ENCODE measurements around the gene TESMIN.

Gene TESMIN

DNA sequence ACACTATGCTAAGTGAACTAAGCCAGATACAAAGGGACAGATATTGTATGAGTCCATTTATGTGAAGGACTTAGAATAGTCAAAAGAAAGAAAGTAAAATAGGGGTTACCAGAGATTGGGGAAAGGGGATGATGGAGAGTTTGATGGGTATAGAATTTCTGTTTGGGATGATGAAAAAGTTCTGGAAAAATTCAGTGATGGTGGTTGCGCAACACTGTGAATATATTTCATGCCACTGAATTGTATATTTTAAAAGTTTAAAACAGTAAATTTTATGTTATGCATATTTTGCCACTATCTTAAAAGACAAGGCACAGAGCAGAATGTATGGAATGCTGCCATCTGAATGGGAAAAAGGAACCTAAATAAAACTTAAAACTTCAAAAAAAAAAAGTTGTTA, 29.2 kb downstream of the TESMIN start:
- Histone ChIP-seq H3K36me3 (ENCODE audit: control insufficient read depth, insufficient read depth, low read length) (no peaks in the 10 kb centered on the region), H3K27me3 (replicated peaks; ENCODE audit: control insufficient read depth, insufficient read depth, low read length) (no peaks in the 10 kb centered on the region; the same call in none of the 2 replicates), H3K4me3 (replicated peaks; ENCODE audit: low read depth, low read length) (no peak overlapping the region)
- TF ChIP-seq, protein P1, sequence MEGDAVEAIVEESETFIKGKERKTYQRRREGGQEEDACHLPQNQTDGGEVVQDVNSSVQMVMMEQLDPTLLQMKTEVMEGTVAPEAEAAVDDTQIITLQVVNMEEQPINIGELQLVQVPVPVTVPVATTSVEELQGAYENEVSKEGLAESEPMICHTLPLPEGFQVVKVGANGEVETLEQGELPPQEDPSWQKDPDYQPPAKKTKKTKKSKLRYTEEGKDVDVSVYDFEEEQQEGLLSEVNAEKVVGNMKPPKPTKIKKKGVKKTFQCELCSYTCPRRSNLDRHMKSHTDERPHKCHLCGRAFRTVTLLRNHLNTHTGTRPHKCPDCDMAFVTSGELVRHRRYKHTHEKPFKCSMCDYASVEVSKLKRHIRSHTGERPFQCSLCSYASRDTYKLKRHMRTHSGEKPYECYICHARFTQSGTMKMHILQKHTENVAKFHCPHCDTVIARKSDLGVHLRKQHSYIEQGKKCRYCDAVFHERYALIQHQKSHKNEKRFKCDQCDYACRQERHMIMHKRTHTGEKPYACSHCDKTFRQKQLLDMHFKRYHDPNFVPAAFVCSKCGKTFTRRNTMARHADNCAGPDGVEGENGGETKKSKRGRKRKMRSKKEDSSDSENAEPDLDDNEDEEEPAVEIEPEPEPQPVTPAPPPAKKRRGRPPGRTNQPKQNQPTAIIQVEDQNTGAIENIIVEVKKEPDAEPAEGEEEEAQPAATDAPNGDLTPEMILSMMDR (IDR thresholded peaks at IDR 0.05; ENCODE audit: insufficient read depth, low read length, poor library complexity, severe bottlenecking): no peak
- no peak for DNase-seq (ENCODE audit: extremely low read depth, insufficient read length)

DNA sequence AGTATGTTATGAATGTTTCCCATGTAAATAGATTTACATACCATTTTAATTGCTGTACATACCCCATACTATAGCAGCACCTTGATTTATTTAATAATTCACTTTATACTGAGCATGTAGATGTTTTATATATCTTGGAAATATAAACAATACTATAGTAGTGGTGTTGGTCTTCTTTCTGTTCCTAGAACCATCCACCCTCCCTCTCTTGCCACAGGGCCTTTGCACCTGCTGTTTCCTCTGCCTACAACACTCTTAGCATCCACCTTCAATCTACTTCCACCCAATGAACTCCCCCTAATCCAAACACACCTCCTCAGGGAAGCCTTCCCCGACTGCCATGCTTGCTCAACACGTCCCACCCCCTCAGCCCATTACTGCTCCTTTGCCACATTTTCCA, 30.2 kb downstream of the TESMIN start:
- no peak overlapping the region for H3K4me3 ChIP-seq (replicated peaks; ENCODE audit: low read depth, low read length)
- TF ChIP-seq, protein P1 (IDR thresholded peaks at IDR 0.05; ENCODE audit: insufficient read depth, low read length, poor library complexity, severe bottlenecking): no peak

DNA sequence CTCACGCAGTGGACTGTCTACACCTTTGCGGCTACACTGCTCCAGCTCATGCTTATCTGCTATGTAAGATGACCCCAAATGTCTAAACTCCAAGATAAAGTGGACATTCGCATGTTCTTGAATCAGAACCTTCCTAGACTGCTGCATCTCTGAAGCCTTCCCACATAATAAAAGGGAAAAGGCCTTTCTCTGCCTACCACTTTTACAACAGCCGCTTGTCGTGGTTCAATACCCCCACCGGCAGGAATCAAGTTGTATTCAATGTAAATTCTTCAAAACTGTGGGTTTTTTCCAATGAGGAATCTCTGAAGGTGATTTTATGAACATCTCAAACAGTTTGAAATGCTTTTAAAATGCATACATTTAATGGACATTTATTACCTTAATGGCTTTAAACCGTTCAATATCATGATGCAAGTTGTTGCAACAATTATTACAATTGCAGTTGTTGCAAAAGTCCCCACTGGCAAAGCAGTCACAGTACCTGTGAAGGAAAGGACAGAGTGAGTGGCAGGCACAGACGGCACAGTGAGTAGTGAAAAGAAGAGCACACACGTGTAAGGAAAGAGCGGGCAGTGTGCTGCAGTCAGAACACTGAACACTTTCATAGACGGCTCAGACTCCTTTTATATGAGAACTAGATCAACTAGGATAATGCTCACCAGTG, 35.7 kb downstream of the TESMIN start:
- TF ChIP-seq, protein P1 (IDR thresholded peaks at IDR 0.05; ENCODE audit: insufficient read depth, low read length, poor library complexity, severe bottlenecking): no peak
- Histone ChIP-seq H3K4me3 (replicated peaks; ENCODE audit: low read depth, low read length) (no peak overlapping the region), H3K27me3 (replicated peaks; ENCODE audit: control insufficient read depth, insufficient read depth, low read length) (no peaks in the 10 kb centered on the region; the same call in 1 of the 2 replicates), H3K36me3 (ENCODE audit: control insufficient read depth, insufficient read depth, low read length) (no peaks in the 10 kb centered on the region)
- DNase-seq (ENCODE audit: extremely low read depth, insufficient read length): no peak

More for the DNA sequence above, 30.2 kb downstream of the TESMIN start:
- Histone ChIP-seq H3K36me3 (ENCODE audit: control insufficient read depth, insufficient read depth, low read length) (no peaks in the 10 kb centered on the region), H3K27me3 (replicated peaks; ENCODE audit: control insufficient read depth, insufficient read depth, low read length) (no peaks in the 10 kb centered on the region; the same call in none of the 2 replicates)
- DNase-seq (ENCODE audit: extremely low read depth, insufficient read length): no peak

DNA sequence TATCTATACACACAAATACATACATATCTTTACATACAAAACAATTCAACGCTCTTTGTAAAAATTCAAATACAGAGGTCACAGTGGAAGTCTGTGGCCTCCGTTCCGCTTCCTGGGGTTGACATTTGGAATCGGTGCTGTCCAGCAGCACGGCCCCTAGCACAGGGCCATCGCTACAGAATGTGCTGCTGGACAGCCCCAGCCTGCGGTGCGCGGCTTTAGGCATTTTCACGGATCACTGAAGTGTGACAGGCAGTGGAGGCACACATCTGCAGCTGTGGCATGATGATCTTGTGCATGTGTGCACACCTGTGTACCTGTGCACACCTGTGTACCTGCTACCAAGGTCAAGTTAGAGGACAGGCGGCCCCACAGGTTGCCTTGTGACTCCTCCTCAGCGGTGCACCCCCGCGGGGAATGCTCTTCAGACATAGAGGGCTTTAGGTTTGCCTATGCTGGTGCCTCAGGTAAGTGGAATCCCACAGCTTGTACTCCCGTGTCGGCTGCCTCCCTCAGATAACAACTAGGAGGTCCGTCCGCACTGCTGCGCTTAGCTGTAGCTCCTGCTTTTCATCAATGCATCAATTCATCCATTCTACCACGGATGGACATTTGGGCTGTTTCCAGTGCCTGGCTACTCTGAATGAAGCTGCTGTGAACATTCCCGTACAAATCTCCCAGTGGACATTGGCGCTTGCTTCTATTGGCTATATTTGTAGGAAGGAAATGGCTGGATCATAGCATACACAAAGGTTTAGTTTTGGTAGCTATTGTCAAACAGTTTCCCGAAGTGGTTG, 37.1 kb downstream of the TESMIN start:
- no peaks in the 10 kb centered on the region for H3K36me3 ChIP-seq (ENCODE audit: control insufficient read depth, insufficient read depth, low read length)
- no peak for DNase-seq (ENCODE audit: extremely low read depth, insufficient read length)
- TF ChIP-seq, protein P1 (IDR thresholded peaks at IDR 0.05; ENCODE audit: insufficient read depth, low read length, poor library complexity, severe bottlenecking): no peak
- no peaks in the 10 kb centered on the region; the same call in 1 of the 2 replicates for H3K27me3 ChIP-seq (replicated peaks; ENCODE audit: control insufficient read depth, insufficient read depth, low read length)
- H3K4me3 ChIP-seq (replicated peaks; ENCODE audit: low read depth, low read length): no peak overlapping the region

DNA sequence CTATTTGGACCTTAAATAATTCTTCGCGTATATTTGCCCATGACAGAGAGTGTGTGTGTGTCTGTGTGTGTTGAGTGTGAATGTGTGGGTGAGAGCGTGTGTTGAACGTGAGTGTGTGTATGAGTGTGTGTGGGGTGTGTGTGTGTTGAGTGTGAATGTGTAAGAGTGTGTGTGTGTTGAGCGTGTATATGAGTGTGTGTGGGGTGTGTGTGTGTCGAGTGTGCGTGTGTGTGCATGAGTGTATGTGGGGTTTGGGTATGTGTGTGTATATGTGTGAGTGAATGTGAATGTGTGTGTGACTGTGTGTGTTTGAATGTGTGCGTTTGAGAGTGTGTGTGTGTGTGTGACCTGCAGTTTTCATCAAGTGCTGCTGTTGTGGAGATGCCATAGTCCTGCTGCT, 40.2 kb downstream of the TESMIN start:
- H3K4me3 ChIP-seq (replicated peaks; ENCODE audit: low read depth, low read length): no peak overlapping the region
- no peak for DNase-seq (ENCODE audit: extremely low read depth, insufficient read length)
- TF ChIP-seq, protein P1 (IDR thresholded peaks at IDR 0.05; ENCODE audit: insufficient read depth, low read length, poor library complexity, severe bottlenecking): no peak
- no peaks in the 10 kb centered on the region for H3K36me3 ChIP-seq (ENCODE audit: control insufficient read depth, insufficient read depth, low read length)
- no peaks in the 10 kb centered on the region; the same call in 1 of the 2 replicates for H3K27me3 ChIP-seq (replicated peaks; ENCODE audit: control insufficient read depth, insufficient read depth, low read length)

Measured in GM06990 (cell line).